ENCODE data around the gene MID1.

The MID1 gene

GRCh38 chrX:10420134-10420533 is 200.3 kb downstream of the MID1 start:
- no peak for DNase-seq

- no peak for DNase-seq
These were observed 204.0 kb downstream of the MID1 start for GRCh38 chrX:10416424-10416823.

GRCh38 chrX:10415306-10416001 is 204.9 kb downstream of the MID1 start:
- DNase-seq, result no peak

GRCh38 chrX:10414862-10415261 is 205.5 kb downstream of the MID1 start:
- DNase-seq, result no peak

- DNase-seq, result no peak
These were observed 206.1 kb downstream of the MID1 start for GRCh38 chrX:10414156-10414824.

- DNase-seq, result no peak
These were observed 215.9 kb downstream of the MID1 start for GRCh38 chrX:10404436-10404835.

GRCh38 chrX:10401239-10401638 is 219.1 kb downstream of the MID1 start:
- no peak for DNase-seq

- no peak for DNase-seq
These were observed 221.2 kb downstream of the MID1 start for GRCh38 chrX:10399043-10399741.

GRCh38 chrX:10398215-10398614 is 222.2 kb downstream of the MID1 start:
- no peak for DNase-seq

- DNase-seq, result no peak
These were observed 223.0 kb downstream of the MID1 start for GRCh38 chrX:10397349-10397748.

- DNase-seq, result no peak
These were observed 224.7 kb downstream of the MID1 start for GRCh38 chrX:10395643-10396042.
